Effector memory CD8-positive, alpha-beta T cell (primary cell): ENCODE measurements around the gene MYH11.

Experiments
- ATAC-seq: fragments of 150-1000 bp; cut with Tn5 transposase; replicated peaks from 2 replicates; pipeline ENCODE4 v1.10.0; 2021; ENCODE audit warnings: mild to moderate bottlenecking, moderate library complexity
- DNase-seq, 3 experiments: peaks; one replicate each; pipeline ENCODE4 v3.0.0; 2021
- H3K27ac Mint-ChIP-seq, 2 donors: one replicate each; pipeline ENCODE4 v1.8.0; 2022; ENCODE audit warnings: mild to moderate bottlenecking in 2 of 2, mixed read lengths in 2 of 2, moderate library complexity in 2 of 2
- H3K27me3 Mint-ChIP-seq, 2 donors: one replicate each; pipeline ENCODE4 v1.8.0; 2022; ENCODE audit warnings: mixed read lengths in 2 of 2
- H3K36me3 Mint-ChIP-seq: one replicate; pipeline ENCODE4 v1.8.0; 2022; ENCODE audit warnings: mild to moderate bottlenecking, moderate library complexity, mixed read lengths; ENCODE audit not compliant: insufficient read depth
- H3K4me1 Mint-ChIP-seq, 2 donors: one replicate each; pipeline ENCODE4 v1.8.0; 2022; ENCODE audit warnings: low read depth in 2 of 2, mixed read lengths in 2 of 2
- H3K4me3 Mint-ChIP-seq, 2 donors: one replicate each; pipeline ENCODE4 v1.8.0; 2022; ENCODE audit warnings: mild to moderate bottlenecking in 2 of 2, mixed read lengths in 2 of 2, moderate library complexity in 2 of 2
- H3K9me3 Mint-ChIP-seq, 2 donors: one replicate each; pipeline ENCODE4 v1.8.0; 2022; ENCODE audit warnings: mixed read lengths in 2 of 2

MYH11 gene

DNA sequence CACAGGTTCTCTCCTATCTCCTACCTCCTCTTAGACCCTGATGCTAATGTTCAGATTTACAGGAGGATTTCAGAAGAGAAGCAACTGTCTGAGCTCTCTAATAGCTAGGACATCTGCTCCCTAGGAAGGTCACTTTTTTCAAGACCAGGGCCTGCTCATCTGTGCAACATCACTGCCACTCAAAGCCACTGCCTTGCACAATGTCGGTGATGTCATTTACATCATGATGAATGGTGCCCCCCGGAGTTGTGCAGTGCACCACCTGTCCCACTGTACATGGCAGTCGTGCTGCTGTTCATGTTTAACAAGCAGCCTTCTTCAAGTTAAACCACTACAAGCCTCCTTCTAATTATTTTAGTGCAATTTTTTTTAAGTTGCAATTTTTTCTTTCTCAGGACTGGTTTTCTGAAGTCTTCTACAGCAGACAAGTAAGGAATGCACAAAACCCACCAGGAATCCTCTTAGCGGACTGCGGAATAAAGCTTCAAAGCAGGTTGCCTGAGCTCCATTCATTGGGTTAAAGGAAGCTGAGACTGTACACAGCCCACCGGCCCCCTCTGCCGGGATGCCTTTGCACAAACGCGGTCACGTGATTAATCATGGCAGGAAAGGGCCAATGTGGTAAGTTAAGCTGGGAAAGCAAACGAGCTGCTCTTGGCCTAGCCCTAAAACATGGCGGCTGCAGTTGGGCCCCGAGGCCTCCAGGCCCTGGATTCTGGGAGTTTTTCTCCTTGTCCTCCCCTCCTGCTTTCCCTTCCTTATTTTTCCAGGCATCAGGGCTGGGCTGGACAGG, 74.1 kb downstream of the MYH11 start:
- Mint-ChIP-seq H3K27ac (no peak overlapping the region), H3K4me1 (no peaks in the 10 kb centered on the region)

GRCh38 chr16:15781650-15782049, 75.2 kb downstream of the MYH11 start:
- peaks cover 5 to 42% of the 10 kb centered on the region in 2 donors for H3K27me3 Mint-ChIP-seq

More for the DNA sequence above, 74.1 kb downstream of the MYH11 start:
- no peak overlapping the region for H3K4me3 Mint-ChIP-seq
- DNase-seq (no peak), ATAC-seq (no peak)
- no peaks in the 10 kb centered on the region for H3K9me3 Mint-ChIP-seq
- peaks cover 4 to 31% of the 10 kb centered on the region in 2 donors for H3K27me3 Mint-ChIP-seq
- no peaks in the 10 kb centered on the region for H3K36me3 Mint-ChIP-seq

GRCh38 chr16:15780805-15781204, 76.0 kb downstream of the MYH11 start:
- peaks cover 13 to 50% of the 10 kb centered on the region in 2 donors for H3K27me3 Mint-ChIP-seq
- DNase-seq (no peak), ATAC-seq (no peak)
- H3K27ac Mint-ChIP-seq: no peak overlapping the region
- H3K4me3 Mint-ChIP-seq: no peak overlapping the region
- no peaks in the 10 kb centered on the region for H3K4me1 Mint-ChIP-seq
- no peaks in the 10 kb centered on the region for H3K9me3 Mint-ChIP-seq
- H3K36me3 Mint-ChIP-seq: no peaks in the 10 kb centered on the region

More at GRCh38 chr16:15781650-15782049, 75.2 kb downstream of the MYH11 start:
- H3K9me3 Mint-ChIP-seq: no peaks in the 10 kb centered on the region
- ATAC-seq (no peak), DNase-seq (no peak)
- H3K4me1 Mint-ChIP-seq: no peaks in the 10 kb centered on the region
- H3K36me3 Mint-ChIP-seq: no peaks in the 10 kb centered on the region
- no peak overlapping the region for H3K4me3 Mint-ChIP-seq
- H3K27ac Mint-ChIP-seq: no peak overlapping the region

- DNase-seq (no peak), ATAC-seq (no peak)
- H3K27ac Mint-ChIP-seq: no peak overlapping the region
- no peak overlapping the region for H3K4me3 Mint-ChIP-seq
- no peaks in the 10 kb centered on the region for H3K9me3 Mint-ChIP-seq
- H3K4me1 Mint-ChIP-seq: no peaks in the 10 kb centered on the region
- no peaks in the 10 kb centered on the region for H3K36me3 Mint-ChIP-seq
- H3K27me3 Mint-ChIP-seq: peaks cover 15 to 56% of the 10 kb centered on the region in 2 donors
These were observed 77.0 kb downstream of the MYH11 start for GRCh38 chr16:15779664-15780351.

DNA sequence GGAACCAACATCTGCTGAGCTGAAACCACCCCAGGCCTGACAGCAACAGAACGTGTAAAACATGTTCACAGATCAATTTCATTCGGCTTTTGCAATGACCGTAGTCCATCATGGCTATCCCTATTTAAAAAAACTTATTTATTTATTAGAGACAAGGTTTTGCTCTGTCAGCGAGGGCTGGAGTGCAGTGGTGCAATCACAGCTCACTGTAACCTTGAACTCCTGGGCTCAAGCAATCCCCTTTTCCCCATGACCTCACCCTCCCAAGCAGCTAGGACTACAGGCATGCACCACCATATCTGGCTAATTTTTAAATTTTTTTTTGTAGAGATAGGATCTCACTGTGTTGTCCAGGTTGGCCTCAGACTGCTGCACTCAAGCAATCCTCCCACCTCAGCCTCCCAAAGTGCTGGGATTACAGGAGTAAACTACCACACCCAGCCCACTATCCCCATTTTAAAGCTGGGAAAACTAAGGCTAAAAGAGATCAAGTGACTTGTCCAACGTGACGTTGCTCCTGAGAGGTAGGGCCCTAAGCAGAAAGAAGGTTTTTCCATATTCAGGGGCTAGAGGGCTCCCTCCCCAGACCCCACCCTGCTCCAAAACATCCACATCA, 77.7 kb downstream of the MYH11 start:
- peaks cover 3% of the 10 kb centered on the region for H3K36me3 Mint-ChIP-seq
- no peak overlapping the region for H3K27ac Mint-ChIP-seq
- DNase-seq (no peak), ATAC-seq (no peak)
- H3K27me3 Mint-ChIP-seq: peaks cover 15 to 56% of the 10 kb centered on the region in 2 donors
- H3K9me3 Mint-ChIP-seq: no peaks in the 10 kb centered on the region
- H3K4me3 Mint-ChIP-seq: no peak overlapping the region
- no peaks in the 10 kb centered on the region for H3K4me1 Mint-ChIP-seq

DNA sequence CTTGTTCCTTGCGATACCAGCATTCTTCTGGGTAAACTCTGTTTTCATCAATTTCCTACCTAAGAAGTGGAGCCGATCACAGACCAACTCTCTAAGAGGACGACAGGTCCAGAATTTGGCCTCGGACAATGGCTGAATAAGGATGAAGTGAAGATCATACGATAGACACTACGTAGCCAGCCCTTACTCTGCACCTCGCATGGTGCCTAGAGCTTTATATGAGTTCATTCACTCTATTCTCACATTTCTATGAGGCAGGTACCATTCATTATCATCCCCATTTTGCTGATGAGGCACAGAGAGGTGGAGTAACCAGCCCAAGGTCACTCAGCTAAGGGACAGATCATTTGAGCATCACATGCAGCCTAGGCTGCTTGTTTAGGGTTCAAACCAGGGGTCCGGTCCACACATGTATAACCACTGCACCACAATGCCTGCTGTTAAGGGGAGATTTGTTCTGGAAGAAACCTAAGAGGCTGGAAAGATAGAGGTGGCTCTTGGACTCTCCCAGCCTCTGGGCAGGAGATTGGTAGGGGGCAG, 78.6 kb downstream of the MYH11 start:
- H3K27ac Mint-ChIP-seq: no peak overlapping the region
- peaks cover 3% of the 10 kb centered on the region for H3K36me3 Mint-ChIP-seq
- ATAC-seq (no peak), DNase-seq (no peak)
- no peaks in the 10 kb centered on the region for H3K9me3 Mint-ChIP-seq
- no peaks in the 10 kb centered on the region for H3K4me1 Mint-ChIP-seq
- H3K4me3 Mint-ChIP-seq: no peak overlapping the region
- peaks cover 21 to 56% of the 10 kb centered on the region in 2 donors for H3K27me3 Mint-ChIP-seq

- H3K9me3 Mint-ChIP-seq: no peaks in the 10 kb centered on the region
- peaks cover 3% of the 10 kb centered on the region for H3K36me3 Mint-ChIP-seq
- H3K27ac Mint-ChIP-seq: no peak overlapping the region
- H3K27me3 Mint-ChIP-seq: peaks cover 21 to 56% of the 10 kb centered on the region in 2 donors
- no peak overlapping the region for H3K4me3 Mint-ChIP-seq
- ATAC-seq (no peak), DNase-seq (no peak)
- no peaks in the 10 kb centered on the region for H3K4me1 Mint-ChIP-seq
These were observed 79.2 kb downstream of the MYH11 start for GRCh38 chr16:15777533-15778203.

GRCh38 chr16:15776572-15776971, 80.3 kb downstream of the MYH11 start:
- no peak for DNase-seq
- H3K36me3 Mint-ChIP-seq: peaks cover 3% of the 10 kb centered on the region
- ATAC-seq: no peak
- peaks cover 21 to 53% of the 10 kb centered on the region in 2 donors for H3K27me3 Mint-ChIP-seq
- H3K27ac Mint-ChIP-seq: no peak overlapping the region
- H3K4me3 Mint-ChIP-seq: no peak overlapping the region
- no peaks in the 10 kb centered on the region for H3K4me1 Mint-ChIP-seq
- H3K9me3 Mint-ChIP-seq: no peaks in the 10 kb centered on the region

DNA sequence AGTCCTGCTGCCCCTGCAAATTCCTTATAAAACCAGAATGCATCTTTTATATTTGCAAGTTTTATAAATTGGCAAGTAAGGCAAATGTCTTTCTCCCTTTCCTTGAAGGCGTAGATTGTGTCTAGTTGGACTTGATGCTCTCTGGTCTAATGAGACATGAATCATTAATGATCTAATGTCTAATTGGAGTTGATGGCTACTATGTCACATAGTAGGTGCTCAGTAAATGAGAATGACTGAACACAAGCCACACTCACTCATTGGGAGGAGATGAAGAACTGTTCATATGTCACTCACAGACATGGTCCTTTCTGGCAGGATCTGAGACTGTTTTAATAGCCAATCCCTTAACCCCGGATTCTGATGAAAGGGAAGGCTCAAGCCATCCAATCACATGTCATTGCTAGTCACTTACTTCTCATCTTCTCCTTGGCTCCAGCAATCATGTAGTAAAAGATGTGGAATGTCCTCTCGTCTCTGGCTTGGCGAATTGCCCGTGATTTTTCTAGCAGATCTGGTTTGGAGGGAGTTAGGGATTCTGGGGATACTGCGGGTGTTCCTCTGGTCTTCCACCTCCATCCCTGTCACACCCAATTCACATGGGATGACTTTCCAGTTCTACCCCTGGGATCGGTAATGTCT, 81.0 kb downstream of the MYH11 start:
- Mint-ChIP-seq H3K4me1 (no peaks in the 10 kb centered on the region), H3K27me3 (peaks cover 17 to 45% of the 10 kb centered on the region in 2 donors), H3K9me3 (no peaks in the 10 kb centered on the region), H3K4me3 (no peak overlapping the region), H3K27ac (no peak overlapping the region), H3K36me3 (peaks cover 3% of the 10 kb centered on the region)
- ATAC-seq (no peak), DNase-seq (no peak)

GRCh38 chr16:15775209-15775608, 81.6 kb downstream of the MYH11 start:
- Mint-ChIP-seq H3K36me3 (peaks cover 3% of the 10 kb centered on the region), H3K27me3 (peaks cover 17 to 43% of the 10 kb centered on the region in 2 donors)
- ATAC-seq: no peak

DNA sequence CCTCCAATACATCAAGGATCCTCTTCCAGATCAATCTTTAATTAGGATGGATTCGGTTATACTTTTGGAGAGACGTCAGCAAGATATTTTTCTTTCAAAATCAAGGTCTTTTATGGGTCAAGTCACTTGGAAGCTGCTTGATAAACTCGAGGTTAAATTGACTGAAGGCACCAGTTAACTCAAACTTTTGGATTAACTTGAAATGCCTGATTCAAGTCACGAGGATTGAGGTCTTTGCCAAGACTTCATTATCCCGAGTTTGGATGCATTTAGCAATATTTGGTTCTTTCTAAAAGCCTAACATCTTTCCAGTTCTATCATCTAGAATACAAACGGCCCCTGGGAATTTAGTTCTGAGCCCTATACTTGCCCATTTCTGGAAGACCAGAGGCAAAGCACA, 82.9 kb downstream of the MYH11 start:
- ATAC-seq (no peak), DNase-seq (no peak)
- H3K27ac Mint-ChIP-seq: no peak overlapping the region
- H3K36me3 Mint-ChIP-seq: peaks cover 3% of the 10 kb centered on the region
- H3K27me3 Mint-ChIP-seq: peaks cover 17 to 36% of the 10 kb centered on the region in 2 donors
- H3K4me3 Mint-ChIP-seq: no peak overlapping the region
- no peaks in the 10 kb centered on the region for H3K4me1 Mint-ChIP-seq
- H3K9me3 Mint-ChIP-seq: no peaks in the 10 kb centered on the region

More at GRCh38 chr16:15775209-15775608, 81.6 kb downstream of the MYH11 start:
- H3K27ac Mint-ChIP-seq: no peak overlapping the region
- H3K4me3 Mint-ChIP-seq: no peak overlapping the region
- no peak for DNase-seq
- H3K4me1 Mint-ChIP-seq: no peaks in the 10 kb centered on the region
- no peaks in the 10 kb centered on the region for H3K9me3 Mint-ChIP-seq

DNA sequence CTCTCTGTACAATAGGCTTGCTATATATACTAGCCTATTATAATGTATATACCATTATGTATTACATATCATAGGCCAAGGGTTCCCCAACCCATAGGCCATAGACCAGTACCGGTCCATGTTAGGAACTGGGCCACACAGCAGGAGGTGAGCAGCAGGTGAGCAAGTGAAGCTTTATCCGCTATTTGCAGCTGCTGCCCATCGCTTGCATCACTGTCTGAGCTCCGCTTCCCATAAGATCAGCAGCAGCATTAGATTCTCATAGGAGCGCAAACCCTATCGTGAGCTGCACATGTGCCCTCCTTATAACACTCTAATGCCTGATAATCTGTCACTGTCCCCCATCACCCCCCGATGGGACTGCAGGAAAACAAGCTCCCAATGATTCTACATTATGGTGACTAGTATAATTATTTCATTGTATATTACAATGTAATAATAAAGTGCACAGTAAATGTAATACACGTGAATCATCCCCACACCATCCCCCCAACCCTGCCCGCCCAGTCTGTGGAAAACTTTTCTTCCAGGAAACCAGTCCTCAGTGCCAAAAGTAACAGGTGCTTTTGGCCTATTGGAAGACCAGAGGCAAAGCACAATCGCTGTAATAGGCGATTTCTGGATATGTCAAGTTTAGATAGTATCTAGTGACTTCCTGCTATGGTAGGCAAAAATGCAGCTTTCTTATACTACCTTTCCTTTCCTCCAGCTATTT, 84.1 kb downstream of the MYH11 start:
- no peaks in the 10 kb centered on the region for H3K9me3 Mint-ChIP-seq
- no peak for ATAC-seq
- peaks cover 17 to 25% of the 10 kb centered on the region in 2 donors for H3K27me3 Mint-ChIP-seq

More for the DNA sequence above, 84.1 kb downstream of the MYH11 start:
- no peak overlapping the region for H3K27ac Mint-ChIP-seq
- no peak for DNase-seq
- H3K4me1 Mint-ChIP-seq: no peaks in the 10 kb centered on the region
- H3K4me3 Mint-ChIP-seq: no peak overlapping the region
- peaks cover 3% of the 10 kb centered on the region for H3K36me3 Mint-ChIP-seq
